Lung (tissue), 12 donors: ENCODE data around the gene RALGAPA2. TPM values are rescaled to one million over a fixed set of nuclear protein-coding genes. Genes with fewer than 3 reads are reported as not detected.

Source experiments
- ATAC-seq: fragments of 200-7000 bp; cut with Tn5 transposase; one replicate; pipeline ENCODE4 v1.9.1; 2020; ENCODE audit warnings: moderate number of reproducible peaks; ENCODE audit not compliant: insufficient read depth, low FRiP score
- DNase-seq, 3 donors: peaks; one replicate each; pipeline ENCODE4 v3.0.0-alpha.2; 2013 to 2017
- H3K27ac ChIP-seq, 2 donors: one replicate each; pipeline ENCODE4 v1.5.1; 2013; ENCODE audit warnings: mild to moderate bottlenecking in 2 of 2, moderate library complexity in 2 of 2, control low read depth in 1 of 2, inconsistent platforms in 1 of 2, low read depth in 1 of 2, low read length in 1 of 2
- H3K27me3 ChIP-seq, 3 donors: one replicate each; pipeline ENCODE4 v1.5.1; 2013; ENCODE audit warnings: low read length in 2 of 3; ENCODE audit not compliant: control insufficient read depth in 3 of 3, insufficient read depth in 3 of 3
- H3K36me3 ChIP-seq, 4 donors: one replicate each; pipeline ENCODE4 v1.5.1; 2013; ENCODE audit warnings: low read length in 4 of 4, mild to moderate bottlenecking in 1 of 4, moderate library complexity in 1 of 4; ENCODE audit not compliant: control insufficient read depth in 4 of 4, insufficient read depth in 4 of 4
- H3K4me1 ChIP-seq, 5 donors: one replicate each; pipeline ENCODE4 v1.5.1; 2013; ENCODE audit warnings: low read length in 5 of 5, mild to moderate bottlenecking in 2 of 5, moderate library complexity in 1 of 5; ENCODE audit not compliant: control insufficient read depth in 5 of 5, insufficient read depth in 5 of 5
- H3K4me3 ChIP-seq: one replicate; pipeline ENCODE4 v1.5.1; 2013; ENCODE audit warnings: mild to moderate bottlenecking, control low read depth, moderate library complexity
- H3K9ac ChIP-seq, 2 donors: one replicate each; pipeline ENCODE4 v1.5.1; 2013; ENCODE audit warnings: low read length in 2 of 2, control low read depth in 1 of 2; ENCODE audit not compliant: insufficient read depth in 1 of 2
- H3K9me3 ChIP-seq, 4 donors: one replicate each; pipeline ENCODE4 v1.5.1; 2013; ENCODE audit warnings: low read length in 3 of 4, mild to moderate bottlenecking in 1 of 4, moderate library complexity in 1 of 4; ENCODE audit not compliant: control insufficient read depth in 4 of 4, insufficient read depth in 3 of 4
- WGBS, 2 donors: extraction: QIAGEN DNeasy Blood & Tissue Kit; methylation state at CpG; one replicate each; pipeline ENCODE4 v1.1.7; 2013; 5-methylcytosine and 5-hydroxymethylcytosine counted together
- polyA plus RNA-seq, 2 donors: library from polyadenylated mRNA; stranded (reverse); fragments of 200-250 nt; gene quantifications; one replicate each; pipeline ENCODE4 v1.2.1, GENCODE V29; 2013
- total RNA-seq, 2 donors: library from RNA; depleted of rRNA in 1 of 2; stranded (reverse); fragments of >200 nt in 1 of 2; gene quantifications; one replicate each; pipeline ENCODE4 v1.2.1, GENCODE V29; 2014 to 2021
- TF ChIP-seq, protein P1 (sequence below): IDR thresholded peaks from 2 replicates; pipeline ENCODE4 v1.5.1; 2012; ENCODE audit warnings: mild to moderate bottlenecking; ENCODE audit errors: control extremely low read depth, extremely low read depth
- donor health status: control.
- donor health status: control.
- donor health status: Bipolar disorder and iron deficiency.
- donor health status: healthy.
- donor health status: DM: yes; HTN: yes; CAD: no.

The RALGAPA2 gene
- total and polyA plus RNA-seq, 4 donors = 12.1 to 83.4 (median 55.6) TPM

GRCh38 chr20:20428067-20428466 lies 284.4 kb downstream of the RALGAPA2 start:
- ATAC-seq = no peak
- Histone ChIP-seq H3K9ac (no peak overlapping the region), H3K4me3 (no peak overlapping the region), H3K9me3 (no peaks in the 10 kb centered on the region), H3K4me1 (no peaks in the 10 kb centered on the region), H3K27ac (no peak overlapping the region), H3K27me3 (no peaks in the 10 kb centered on the region), H3K36me3 (peaks cover 0 to 18% (median under 1%) of the 10 kb centered on the region in 4 donors)
- WGBS, 2 donors = 91 to 97% methylated on average over 3 of the region's 3 CpGs
- DNase-seq = no peak
- TF ChIP-seq, protein P1, sequence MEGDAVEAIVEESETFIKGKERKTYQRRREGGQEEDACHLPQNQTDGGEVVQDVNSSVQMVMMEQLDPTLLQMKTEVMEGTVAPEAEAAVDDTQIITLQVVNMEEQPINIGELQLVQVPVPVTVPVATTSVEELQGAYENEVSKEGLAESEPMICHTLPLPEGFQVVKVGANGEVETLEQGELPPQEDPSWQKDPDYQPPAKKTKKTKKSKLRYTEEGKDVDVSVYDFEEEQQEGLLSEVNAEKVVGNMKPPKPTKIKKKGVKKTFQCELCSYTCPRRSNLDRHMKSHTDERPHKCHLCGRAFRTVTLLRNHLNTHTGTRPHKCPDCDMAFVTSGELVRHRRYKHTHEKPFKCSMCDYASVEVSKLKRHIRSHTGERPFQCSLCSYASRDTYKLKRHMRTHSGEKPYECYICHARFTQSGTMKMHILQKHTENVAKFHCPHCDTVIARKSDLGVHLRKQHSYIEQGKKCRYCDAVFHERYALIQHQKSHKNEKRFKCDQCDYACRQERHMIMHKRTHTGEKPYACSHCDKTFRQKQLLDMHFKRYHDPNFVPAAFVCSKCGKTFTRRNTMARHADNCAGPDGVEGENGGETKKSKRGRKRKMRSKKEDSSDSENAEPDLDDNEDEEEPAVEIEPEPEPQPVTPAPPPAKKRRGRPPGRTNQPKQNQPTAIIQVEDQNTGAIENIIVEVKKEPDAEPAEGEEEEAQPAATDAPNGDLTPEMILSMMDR = no peak

GRCh38 chr20:20427227-20427864 lies 285.1 kb downstream of the RALGAPA2 start:
- Histone ChIP-seq H3K27ac (no peak overlapping the region), H3K36me3 (peaks cover 0 to 25% (median 4%) of the 10 kb centered on the region in 4 donors), H3K27me3 (no peaks in the 10 kb centered on the region), H3K9ac (no peak overlapping the region), H3K4me1 (no peaks in the 10 kb centered on the region), H3K4me3 (no peak overlapping the region), H3K9me3 (no peaks in the 10 kb centered on the region)
- no peak for DNase-seq
- TF ChIP-seq, protein P1 = no peak
- WGBS, 2 donors = 91% methylated on average over 11 of the region's 11 CpGs
- no peak for ATAC-seq

GRCh38 chr20:20426655-20426907 lies 285.9 kb downstream of the RALGAPA2 start:
- Histone ChIP-seq H3K36me3 (peaks cover 0 to 24% (median 4%) of the 10 kb centered on the region in 4 donors), H3K9me3 (no peaks in the 10 kb centered on the region), H3K27ac (no peak overlapping the region), H3K4me3 (no peak overlapping the region), H3K9ac (no peak overlapping the region), H3K4me1 (no peaks in the 10 kb centered on the region), H3K27me3 (no peaks in the 10 kb centered on the region)
- ATAC-seq = no peak
- 83 to 90% methylated on average over 4 of the region's 4 CpGs for WGBS, 2 donors
- TF ChIP-seq, protein P1 = no peak
- no peak for DNase-seq
